ENCODE measurements around the gene THBS4. TPM values are rescaled to one million over a fixed set of nuclear protein-coding genes. Genes with fewer than 3 reads are reported as not detected.

Gene THBS4
- total RNA-seq, result 0.56 and 1.3 TPM in 2 replicates

DNA sequence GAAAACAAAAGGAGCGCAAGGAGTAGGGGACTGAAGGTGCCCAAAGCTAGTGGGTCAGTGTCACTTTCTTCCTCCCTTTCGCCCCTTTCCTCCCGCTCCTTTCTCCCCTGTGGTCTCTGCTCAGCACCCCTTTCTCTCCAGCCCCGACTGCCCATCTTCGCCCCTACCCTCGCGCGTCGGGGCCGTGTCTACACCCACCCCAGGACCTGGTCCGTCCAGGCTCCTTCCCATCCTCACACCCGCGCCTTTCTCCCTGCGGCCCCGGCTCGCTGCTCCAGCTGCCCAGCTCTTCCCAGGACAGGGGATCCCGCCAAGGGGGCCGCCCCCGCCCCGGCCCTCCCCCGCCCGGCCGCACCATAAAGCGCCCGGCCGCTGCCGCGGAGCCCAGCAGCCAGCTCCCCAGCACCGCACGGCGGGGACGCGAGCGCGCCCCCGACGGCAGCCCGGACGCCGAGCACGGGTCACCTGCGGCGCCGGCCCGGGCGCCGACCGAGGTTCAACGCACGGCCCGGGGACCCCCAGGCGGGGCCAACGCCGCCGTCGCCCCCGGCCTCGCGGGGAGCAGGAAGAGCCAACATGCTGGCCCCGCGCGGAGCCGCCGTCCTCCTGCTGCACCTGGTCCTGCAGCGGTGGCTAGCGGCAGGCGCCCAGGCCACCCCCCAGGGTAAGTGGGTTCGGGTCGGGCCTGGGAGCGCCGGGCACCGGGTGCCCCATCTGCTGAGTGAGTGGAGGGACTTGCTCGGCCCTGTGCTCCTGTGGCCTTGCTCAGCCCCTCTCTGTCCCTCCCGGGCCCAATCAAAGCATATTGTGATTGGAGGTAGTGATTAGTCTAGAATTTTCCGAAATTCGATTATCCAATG lies at the start of gene THBS4:
Gene THBS4 (plus strand): TSS at position 387 of the 860 bp plus-strand sequence. CDS start 190 bp downstream, at position 577.

DNA sequence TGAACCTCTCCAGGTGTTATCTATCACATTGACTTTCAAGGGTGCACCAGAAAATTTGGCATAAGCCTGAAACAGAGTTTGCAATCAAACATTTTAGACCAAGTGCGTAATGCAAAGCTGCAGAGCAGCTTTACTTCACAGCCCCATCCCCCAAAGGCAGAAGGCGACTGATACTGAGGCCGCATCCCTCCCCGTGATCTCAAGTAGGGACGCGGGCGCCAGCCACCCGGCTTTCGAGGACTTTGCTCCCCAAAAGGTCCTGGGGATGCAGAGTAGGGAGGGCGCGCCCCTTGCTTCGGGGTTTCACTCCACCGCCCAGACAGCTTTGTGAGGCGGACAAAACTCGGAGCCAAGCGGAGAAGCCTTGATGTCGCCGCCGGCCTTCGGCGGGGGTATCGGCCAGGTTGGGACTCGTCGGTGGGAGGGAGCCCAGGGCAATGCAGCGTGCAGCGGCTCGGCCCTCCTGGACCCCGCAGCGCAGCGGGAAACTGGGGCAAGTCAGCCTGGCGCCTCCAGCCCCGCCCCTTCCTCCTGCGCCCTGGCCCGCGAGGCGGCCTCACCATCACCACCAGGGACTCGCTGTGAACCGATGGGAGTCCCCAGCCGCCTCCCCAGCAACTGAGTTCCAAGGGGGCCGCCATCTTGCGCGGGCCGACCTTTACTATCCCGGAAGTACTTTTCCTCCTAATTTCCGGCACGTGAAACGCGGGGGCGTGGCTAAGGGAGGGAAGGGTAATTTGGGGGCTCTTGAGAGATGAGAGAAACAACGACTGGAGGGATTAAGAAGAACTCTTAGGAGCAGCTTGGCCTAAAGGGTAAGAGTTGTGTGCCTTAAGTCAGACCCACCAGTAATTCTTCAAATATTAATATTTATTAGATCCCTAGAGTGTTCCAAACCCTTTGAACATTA lies 44.3 kb upstream of the THBS4 start, which contains the start of gene MTX3:
Gene MTX3 (minus strand): TSS at position 665 of the 910 bp plus-strand sequence. CDS start 24 bp downstream, at position 641.

Other genes starting within 250 kb of the THBS4 start
- gene MTX3, start 44.1 kb upstream of the THBS4 start, total RNA-seq, result 9.9 and 10.6 TPM in 2 replicates
- 12.0 and 14.9 TPM in 2 replicates for gene SERINC5, start 220.7 kb downstream of the THBS4 start, total RNA-seq